HG03280 (cell line): Measurements from ENCODE around the gene CLPTM1L.
"Not testable (repeated sequence)": the region's sequence is repeated elsewhere in the genome, so short reads cannot be mapped to it uniquely, and the experiment has no call there.

Experiments used
- ATAC-seq: cut with Tn5 transposase; IDR thresholded peaks from one replicate; pipeline ENCODE4 v1.9.1; 2021; ENCODE audit warnings: mild to moderate bottlenecking, moderate library complexity; ENCODE audit not compliant: unreplicated experiment

CLPTM1L gene

DNA sequence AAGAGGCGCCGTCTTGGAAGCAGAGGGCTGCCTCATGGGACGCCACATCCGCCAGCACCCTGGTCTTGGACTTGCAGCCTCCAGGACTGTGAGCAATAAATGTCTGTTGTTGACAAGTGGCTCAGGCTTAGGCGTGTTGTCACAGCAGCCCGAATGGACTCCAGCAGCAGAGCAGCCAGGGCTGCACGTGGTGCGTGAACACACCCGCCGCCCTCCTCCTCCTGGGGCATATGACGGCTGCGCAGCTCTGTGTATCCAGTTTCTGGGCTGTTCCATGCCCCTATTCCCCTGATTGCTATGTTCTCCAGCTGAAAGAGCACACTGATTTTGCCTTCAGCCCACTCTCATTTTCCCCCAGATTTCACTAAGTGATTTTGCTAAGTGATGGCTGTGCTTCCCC lies 36.0 kb upstream of the CLPTM1L start:
- no peak for ATAC-seq

DNA sequence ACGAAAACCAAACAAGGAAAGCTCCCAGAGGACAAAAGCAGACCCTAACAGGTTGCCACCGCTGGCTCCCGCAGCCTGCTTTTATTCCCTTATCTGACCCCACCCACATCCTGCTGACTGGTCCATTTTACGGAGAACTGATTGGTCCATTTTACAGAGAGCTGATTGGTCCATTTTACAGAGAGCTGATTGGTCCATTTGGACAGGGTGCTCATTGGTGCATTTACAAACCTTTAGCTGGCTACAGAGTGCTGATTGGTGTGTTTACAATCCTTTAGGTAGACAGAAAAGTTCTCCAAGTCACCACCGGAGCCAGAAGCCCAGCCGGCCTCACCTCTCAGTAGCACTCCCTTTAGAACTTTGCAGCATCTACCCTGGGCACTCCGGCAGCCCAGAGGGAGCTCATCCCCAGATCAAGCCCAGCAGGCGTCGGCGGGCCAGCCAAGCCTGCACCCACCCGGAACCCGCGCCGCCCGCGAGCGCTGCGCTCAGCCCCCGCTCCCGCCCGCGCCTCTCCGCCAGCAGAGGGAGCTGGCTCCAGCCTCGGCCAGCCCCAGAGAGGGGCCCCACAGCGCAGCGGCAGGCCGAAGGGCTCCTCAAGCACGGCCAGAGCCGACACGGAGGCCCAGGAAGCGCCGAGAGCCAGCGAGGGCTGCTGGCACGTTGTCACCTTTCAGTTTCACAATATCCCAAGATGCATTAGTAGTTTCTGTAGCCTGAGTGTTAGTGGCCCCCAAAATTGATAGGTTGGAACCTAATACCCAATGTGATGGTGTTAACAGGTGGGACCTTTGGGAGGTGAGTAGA lies 35.3 kb upstream of the CLPTM1L start:
- ATAC-seq, result peak; percentile 83

DNA sequence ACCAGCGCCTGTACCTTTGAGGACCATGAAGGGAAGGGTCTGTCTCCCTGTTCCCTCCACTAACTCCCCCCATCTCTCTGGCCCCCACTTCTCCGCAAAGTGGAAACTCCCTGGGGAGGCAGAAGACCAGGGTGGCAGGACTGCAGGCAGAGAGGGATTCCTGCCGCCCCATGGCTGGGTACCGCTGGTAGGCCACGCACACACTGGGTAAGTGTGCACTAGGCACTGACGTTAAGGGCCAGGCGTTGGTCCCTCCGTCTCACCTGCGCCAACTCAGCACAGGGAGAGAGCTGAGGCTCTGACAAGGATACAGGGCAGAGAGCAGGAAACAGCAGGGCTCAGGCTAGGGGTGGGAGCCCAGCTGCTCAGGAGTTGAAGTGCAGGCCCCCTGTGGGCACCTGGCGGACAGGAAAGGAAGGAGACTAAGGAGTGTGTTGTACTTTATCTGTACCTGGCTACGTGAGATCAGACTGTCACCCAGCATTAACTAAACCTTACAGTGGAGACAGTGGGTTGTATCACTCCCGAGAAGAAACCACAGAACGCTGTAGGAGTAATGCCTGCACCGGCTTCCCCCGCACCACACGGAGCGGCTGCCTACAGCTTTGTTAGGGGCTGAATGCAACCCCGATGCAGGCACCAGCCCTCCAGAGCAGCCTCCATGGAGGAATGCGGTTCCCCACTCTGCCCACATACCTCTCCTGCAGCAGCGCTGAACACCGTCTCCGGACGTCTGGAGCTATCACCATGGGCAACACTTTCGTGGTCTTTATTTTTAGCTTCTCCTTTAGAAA lies 34.2 kb upstream of the CLPTM1L start:
- no peak for ATAC-seq

DNA sequence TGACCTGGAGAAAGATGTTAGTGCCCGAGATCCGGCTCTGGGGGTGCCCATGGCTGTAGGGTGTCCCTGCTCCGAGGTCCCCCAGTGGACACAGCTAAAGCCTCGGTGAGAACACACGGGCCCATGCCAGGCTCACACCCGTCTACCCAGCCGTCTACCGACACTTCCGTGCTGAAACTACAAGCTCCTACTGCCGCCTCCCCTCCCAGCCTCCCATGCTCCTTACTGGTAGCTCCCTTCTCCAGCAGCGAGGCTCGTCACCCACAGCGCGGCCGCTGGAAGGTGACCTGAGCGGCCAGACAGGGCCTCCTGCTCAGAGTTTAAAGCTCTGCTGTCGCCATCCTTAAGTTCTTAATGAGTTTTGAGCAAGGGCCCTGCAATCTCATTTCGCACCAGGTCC lies 33.2 kb upstream of the CLPTM1L start:
- ATAC-seq, result no peak

DNA sequence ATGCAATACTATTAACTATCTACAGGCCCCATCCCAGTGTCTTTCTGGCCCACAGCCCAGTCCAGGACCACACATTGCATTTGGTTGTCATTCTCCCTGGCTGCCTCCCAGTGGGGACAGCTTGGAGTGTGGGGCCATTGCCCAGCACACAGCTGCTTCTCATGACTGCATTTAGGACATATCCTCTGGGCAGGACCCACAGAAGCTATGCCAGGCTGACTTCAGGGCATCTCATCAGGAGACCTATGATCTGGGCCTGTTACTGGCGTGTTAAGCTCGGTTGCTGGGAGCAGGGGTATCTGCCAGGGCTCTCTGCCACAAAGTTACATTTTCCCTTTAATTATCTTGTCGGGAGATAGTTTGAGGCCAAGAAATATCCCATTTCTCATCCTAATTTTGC lies 32.1 kb upstream of the CLPTM1L start:
- ATAC-seq, result no peak

DNA sequence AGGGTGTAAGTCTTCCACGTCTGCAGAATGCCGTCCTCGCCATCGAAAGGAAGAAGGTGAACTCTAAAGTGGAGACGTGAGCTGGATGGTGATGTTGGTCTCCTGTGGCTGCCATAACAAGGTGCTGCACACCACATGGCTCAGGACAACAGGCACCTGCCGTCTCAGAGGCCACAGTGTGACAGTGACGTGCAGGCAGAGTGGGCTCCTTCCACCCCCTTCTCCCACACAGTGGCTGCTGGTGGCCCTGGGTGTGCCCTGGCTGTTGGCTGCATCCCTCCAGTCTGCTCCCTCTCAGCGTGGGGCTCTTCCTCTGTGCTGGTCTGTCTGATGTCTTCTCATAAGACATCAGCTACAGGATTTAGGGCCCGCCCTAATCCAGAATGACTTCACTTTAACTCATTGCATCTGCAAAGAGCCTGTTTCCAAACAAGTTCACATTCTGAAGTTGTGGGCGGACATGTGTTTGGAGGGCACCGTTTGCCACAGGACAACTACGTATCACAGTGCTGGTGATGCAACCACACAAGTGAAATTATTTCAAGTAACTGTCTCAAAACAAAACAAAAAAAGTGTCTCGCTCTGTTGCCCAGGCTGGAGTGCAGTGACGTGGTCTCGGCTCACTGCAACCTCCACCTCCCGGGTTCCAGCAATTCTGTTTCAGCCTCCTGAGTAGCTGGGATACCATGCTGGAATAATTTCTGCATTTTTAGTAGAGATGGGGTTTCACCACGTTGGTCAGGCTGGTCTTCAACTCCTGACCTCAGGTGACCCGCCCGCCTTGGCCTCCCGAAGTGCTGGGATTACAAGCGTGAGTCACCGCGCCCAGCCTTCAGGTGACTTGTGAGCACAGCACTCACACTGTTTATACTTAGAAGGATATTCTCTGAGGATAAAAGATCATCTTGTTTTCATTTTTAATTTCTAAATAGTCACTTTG lies 31.2 kb upstream of the CLPTM1L start:
- no peak for ATAC-seq

DNA sequence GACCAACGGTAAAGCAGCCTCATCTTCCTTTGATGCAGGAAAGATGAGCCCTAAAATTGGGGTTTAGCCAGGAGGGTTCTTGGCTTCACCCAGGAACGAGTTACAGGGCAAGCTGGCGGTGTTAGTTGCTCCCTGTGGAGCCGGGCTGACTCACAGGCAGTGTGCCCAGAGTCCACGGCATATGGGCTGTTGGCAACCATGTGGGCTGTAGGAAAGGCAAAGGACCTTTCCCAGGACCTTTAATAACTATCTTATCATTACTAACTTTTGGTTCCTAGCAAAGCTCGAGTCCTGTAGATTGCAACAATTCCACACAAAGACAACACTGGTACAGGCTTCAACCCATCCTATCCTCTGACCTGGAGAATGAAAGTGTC lies 29.8 kb upstream of the CLPTM1L start:
- ATAC-seq, result no peak

DNA sequence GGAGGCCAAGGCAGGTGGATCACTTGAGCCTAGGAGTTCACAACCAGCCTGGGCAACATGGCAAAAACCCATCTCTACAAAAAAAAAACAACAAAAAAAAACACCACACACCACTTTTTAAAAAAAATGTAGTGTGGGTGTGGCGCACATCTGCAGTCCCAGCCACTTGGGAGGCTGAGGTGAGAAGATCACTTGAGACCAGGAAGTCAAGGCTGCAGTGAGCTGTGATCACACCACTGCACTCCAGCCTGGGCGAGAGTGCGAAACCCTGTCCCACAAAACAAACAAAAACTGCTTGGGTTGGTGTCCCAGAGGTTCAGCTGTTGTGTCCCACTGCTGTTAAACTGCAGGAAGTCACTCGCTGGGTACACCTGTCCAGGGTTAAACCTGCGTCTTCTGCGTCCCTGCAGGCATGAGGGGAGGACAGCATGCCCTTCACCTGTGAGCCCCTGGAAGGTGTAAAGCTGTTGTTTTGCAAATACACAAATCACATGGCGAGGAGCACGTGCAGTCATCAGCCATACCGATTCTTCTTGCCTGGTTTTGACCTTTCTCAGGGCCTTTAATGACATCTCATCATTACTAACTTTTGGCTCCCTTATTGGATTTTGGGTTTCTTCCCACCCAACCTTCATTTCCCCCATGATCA lies 29.3 kb upstream of the CLPTM1L start:
- no peak for ATAC-seq

DNA sequence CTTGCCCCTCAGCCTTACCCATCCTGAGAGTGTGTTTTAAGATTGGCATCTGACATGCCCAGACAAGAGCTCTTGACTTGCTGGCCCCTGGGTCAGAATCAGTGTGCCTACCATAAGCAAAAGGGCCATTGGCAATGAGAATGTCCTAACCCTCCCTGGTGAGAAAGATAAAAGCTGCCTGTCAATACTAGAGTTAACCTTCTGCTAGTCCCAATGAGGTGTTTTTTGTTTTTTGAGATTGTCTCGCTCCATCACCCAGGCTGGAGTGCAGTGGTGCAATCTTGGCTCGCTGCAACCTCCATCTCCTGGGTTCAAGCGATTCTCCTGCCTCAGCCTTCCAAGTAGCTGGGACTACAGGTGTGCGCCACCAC lies 27.1 kb upstream of the CLPTM1L start:
- not testable (repeated sequence) for ATAC-seq

DNA sequence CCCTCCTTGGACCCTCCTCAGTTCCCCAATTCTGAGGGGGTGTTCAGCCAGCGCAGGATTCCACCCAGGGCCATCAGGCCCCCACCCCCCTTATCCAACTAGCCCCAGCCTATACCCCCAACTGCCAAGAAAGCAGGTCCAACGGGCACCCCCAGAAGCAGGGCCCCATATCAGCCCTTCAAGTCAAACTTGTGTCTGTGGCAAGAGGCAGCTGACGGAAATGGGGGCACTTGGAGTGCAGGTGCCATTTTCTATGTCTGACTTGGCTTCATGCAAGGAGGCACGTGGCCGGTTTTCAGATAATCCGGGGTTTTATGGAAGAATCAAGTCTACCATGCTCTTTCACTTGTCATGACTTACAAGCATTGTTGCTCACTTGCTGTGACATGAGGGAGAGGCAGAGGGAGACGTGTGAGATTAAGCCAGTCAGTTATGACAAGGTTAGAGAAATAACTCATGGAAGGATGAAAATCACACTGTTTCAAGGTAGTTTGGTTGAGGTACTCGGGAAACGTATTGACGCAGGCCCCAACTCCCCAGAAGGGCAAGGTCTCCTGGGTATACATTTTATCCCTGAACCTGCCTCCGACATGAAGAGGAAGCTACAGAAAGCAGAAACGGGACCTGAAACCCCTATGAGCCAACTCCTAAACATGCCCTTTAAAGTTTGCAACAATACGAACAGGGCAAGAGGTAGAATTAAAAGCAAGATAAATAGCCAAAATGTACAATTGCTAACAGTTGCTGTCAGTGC lies 26.5 kb upstream of the CLPTM1L start:
- ATAC-seq, result no peak

DNA sequence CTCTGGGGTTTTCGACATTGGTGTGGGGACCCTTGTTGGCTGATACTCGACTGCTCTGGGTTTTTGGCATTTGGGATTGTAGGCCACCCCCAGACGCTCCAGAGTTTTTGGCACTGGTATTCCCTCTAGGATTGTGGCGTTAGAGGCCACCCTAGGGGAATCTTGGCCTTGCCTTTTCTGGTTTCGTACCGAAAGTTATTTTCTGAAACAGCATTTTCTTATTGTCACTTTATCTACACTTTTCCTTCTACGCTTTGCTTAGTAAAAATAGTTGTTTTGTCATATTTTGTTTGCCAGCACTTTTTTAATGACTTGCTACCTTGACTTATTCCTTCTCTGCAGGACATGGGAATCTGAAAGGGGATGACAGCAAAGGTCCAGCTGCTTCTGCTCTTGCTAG lies 25.1 kb upstream of the CLPTM1L start:
- ATAC-seq, result no peak

DNA sequence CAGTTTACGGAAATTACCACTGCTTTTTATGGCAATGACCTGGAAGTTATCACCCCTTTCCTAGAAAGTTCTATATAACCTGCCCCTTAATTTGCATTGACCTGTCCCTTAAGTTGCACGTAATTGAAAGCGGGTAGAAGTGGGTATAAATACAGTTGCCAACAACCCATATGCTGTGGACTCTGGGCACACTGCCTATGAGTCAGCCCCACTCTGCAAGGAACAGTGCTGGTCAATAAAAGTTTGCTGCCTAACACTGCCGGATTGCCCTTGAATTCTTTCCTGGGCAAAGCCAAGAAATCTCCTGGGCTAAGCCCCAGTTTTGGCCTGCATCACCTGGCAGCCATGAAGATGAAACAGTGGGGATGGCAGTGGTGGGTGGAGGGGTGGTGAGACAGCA lies 23.9 kb upstream of the CLPTM1L start:
- ATAC-seq, result no peak

DNA sequence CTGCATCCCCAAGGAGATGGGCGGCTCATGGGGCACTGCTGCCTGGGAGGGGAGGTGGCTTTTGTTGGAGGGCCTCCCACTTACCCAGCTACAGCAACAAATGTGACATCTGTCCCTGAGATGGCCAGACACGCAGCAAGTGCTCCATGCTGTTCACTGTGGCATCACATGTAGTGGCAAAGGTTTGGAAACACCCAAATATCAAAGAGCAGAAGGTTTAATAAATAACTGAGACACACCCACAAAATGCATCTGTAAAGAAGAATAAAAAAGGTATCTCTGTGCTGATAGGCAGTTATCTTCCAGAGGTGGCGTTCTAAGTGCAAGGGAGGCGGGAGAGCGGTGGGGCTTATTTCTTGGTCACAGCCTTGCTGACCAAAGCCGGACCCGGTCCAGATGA lies 23.3 kb upstream of the CLPTM1L start:
- no peak for ATAC-seq

DNA sequence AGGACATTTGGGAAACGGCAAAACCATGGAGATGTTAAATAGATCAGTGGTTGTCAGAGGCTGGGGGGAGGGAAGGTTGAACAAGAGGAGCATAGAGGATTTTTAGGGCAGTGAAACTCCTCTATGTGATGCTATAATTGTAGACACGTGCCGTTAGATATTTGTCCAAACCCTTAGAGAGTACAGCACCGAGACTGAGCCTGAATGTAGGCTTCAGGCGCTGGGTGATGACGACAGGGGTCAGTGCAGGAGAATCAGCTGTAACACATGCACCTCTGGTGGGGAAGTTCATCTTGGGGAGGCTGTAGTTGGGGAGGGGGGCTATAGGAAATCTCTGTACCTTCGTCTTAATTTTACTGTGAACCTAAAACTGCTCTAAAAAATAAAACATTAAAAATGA lies 22.2 kb upstream of the CLPTM1L start:
- ATAC-seq, result no peak

DNA sequence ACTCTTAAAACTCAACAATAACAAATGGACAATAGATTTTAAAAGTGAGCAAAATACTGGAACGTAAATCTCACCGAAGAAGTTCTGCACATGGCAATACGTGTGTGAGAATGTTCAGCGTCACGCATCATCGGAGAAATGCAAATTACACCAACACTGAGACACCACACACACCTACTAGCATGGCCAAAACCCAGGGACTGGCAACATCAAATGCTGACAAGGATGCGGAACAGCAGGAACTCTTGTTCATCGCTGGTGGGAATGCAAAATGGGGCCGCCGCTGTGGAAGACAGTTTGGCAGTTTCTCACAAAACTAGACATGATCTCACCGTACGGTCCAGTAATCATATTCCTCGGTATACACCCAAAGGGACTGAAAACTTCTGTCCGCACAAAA lies 21.6 kb upstream of the CLPTM1L start:
- ATAC-seq, result no peak

DNA sequence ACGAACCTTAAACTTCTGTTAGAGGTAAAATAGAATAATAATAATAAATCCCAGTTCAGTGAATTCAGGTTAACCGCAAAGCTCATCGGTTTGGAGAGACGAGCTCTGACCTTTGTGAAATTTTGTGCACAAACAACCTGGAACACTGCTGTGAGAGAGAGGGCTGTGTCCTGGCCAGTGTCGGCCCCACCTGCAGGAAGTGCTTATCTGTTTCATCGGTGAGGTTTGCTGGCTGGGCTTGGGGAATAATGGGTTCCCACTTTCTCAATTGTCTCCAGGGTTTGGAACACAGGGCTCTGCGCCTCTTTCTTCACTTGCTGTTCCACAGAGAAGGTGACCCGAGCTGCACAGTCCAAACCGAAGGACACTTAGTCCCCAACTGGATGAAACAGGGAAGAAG lies 19.3 kb upstream of the CLPTM1L start:
- ATAC-seq, result no peak

DNA sequence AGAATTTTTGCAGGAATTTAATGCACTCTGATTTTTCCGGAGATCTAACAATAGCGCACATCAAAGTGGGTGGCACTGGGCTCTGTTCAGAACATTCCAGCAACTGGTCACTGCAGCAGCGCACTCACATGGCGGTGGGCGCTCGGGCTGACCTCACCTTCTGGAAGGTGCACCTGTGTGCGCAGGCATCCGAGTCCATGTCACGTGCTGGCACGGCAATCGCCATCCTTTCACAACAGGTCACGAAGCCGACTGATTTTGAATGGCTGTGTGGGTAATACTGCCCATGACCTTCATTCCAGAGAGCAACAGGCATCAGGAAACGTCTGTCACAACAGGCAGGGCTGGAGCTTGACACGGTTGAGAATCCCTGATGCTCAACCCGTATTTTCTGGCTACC lies 18.7 kb upstream of the CLPTM1L start:
- no peak for ATAC-seq

DNA sequence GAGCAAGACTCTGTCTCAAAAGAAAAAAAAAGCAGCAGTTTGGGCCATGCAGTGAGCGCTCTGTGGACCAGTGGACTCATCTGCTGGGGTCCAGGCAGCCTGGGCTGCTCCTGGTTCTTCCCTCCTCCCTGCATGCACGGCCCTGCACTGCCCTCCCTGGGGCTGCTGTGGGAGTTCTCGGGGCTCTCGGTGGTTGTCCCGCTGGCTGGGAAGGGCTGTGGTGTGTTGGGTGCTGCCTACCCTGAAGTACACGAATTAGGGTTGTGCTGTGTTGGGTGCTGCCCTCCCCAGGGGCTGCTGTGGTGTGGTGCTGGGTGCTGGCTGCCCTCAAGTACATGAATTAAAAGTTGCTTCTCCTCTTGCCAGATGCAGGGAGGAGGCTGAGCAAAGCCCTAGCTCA lies 18.3 kb upstream of the CLPTM1L start:
- no peak for ATAC-seq

DNA sequence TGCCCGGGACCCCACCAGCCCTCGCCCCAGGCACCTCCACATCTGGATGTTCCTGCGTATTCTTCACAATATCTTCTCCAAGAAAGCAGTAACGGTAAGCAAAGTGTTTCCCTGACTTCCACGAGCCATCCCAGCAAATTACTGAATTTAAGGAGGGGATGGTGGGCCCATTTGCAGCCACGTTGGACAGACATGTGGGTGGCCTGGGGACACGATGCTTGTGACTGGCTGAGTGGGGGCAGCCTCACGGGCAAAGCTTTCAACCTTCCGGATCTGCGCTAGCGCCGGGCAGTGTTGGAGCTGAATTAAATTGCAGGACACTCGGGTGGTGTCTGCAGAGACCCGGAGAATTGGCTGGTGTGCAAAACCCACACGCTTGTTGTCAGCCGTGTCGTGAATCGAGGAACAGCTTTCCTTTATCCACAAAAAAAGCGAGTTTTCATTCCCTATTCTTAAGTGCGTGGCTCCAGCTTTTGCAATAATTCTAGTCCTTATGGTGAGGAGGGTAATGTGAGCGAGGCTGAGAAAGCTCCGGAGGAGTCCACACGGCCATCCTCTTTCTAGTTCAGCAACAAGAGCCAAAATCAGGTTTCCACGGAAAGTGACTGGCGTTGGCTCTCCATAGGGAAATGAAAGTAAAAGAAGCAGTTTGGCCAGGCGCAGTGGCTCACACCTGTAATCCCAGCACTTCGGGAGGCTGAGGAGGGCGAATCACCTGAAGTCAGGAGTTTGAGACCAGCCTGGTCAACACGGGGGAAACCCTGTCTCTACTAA lies 17.5 kb upstream of the CLPTM1L start:
- ATAC-seq, result no peak
